ENCODE results near the gene NUP98.

The NUP98 gene

DNA sequence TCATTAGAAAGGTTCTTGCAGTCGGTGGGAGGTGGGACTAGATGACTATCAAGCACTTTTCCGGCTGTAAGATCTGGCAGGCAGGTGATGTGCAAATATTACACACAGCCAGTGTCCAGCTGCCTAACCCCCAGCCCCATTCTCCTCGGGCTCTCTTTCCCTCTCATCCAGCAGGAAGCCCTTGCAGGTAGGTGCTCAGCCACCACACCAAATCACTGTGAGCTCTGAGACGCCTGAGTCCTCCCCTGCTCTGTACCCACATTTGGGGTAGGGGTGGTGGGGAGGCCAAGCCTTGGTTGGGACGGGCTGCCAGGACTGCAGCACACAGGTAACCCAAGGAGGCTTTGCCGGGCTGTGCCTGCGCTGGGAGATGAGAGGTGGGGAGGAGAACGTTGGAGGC lies 156.2 kb downstream of the NUP98 start:
- DNase-seq (ENCODE audit: low spot score) = no peak

GRCh38 chr11:3639841-3640240 lies 157.5 kb downstream of the NUP98 start:
- no peak for DNase-seq (ENCODE audit: low spot score)

DNA sequence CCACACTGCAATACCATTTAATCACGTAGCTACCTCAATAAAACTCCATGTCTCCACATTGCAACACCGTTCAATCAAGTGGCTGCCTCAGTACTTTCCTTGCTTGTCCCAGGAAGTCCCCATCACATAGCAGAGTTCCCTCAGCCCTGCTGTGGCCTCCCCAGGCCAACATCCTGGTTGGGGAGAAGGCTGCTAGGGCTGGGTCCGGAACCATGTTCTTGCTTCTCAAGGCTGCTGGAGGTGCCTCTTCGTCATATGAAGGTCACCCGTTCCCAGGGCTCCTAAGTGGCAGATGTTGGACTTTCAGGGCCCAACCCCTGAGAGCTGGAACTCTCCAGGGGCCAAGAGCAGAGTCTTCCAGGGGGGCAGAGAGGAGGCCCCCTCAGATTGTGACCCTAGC lies 158.8 kb downstream of the NUP98 start:
- DNase-seq (ENCODE audit: low spot score) = no peak

DNA sequence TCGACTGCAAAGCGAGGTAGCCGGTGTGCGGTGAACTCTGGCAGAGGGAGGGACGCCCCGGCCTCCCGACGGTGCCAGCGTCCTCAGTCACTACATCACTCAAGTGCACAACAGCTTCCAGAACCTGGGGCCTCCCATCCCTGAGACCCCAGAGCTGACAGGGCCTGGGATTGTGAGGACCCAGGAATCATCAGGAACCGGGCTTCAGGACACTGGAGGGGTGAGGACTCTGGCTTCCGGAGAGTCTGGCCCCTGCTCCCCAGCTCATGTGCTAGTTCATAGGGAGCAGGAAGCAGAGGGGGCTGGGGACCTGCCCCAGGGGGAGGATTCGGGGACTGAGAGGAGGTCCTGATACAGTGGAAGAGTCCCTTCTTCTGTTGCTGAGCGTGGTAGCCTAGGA lies 160.2 kb downstream of the NUP98 start:
- DNase-seq (ENCODE audit: low spot score) = no peak

GRCh38 chr11:3635641-3636375 lies 161.5 kb downstream of the NUP98 start:
- DNase-seq (ENCODE audit: low spot score) = no peak

GRCh38 chr11:3632070-3632660 lies 165.2 kb downstream of the NUP98 start:
- peak; percentile 57 for DNase-seq (ENCODE audit: low spot score)

DNA sequence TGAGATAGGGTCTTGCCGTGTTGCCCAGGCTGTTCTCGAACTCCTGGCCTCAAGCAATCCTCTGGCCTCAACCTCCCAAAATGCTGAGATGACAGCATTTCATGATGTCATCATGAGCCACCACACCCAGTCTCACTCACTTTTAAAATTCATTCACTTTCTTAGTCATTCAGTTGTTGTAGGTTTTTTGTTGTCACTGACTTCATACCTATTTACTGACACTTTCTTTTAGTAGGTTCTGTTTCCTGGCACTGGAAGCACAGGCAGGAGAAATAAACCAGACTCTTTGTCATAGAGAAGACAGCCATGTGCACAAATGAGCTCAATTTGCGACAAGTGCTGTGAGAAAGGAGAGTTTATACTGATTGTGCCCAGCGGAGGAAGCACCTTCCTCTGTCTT lies 166.0 kb downstream of the NUP98 start:
- DNase-seq (ENCODE audit: low spot score) = peak; percentile 61

DNA sequence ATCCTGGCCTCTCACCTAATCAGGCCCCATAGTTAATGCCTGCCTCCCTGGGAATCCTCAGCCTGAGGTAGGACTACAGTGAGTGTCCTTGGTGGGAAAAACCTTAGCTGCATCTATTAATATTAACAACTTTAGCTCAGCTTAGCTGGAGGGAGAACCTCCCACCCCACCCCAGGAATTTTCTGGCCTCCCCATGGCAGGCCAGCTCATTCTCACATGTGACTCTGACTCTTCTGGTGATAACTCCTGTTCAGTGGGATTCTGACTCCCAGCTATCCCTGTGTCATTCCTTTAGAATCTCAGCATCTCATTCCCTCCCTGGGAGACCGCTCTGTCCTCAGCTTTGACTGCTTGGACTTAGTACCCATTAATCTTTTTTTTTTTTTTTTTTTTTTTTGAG lies 170.1 kb downstream of the NUP98 start:
- peak; percentile 99 for DNase-seq (ENCODE audit: low spot score)

DNA sequence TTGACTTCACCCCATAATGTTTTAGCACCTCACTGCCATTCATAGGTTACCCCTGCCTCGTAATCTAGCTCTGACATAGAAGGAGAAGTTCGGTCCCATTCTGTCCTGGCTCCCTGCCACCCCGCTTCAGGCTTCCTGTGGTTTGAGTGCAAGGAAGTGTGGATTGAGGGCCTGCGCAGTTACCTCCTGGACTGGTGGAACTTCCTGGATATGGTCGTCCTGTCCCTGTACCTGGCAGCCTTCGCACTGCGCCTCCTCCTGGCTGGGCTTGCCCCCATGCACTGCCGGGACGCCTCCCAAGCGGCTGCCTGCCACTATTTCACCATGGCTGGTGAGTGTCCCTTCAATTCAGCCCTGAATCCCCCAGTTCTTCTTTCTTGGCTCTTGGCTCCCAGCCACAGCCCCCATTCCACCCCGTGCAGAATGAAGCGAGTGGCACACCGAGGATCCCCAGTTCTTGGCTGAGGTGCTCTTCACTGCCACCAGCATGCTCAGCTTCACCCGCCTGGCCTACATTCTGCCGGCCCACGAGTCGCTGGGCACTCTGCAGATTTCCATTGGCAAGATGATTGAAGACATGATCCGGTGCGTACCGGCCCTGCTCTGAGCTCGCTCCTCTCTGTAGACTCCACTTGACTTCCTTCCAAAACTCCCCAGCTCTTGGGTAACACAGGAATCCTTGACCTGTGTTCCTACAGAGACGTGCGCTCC lies 170.9 kb downstream of the NUP98 start:
- peak; percentile 41 for DNase-seq (ENCODE audit: low spot score)

Measured in kidney tubule cell (primary cell).